GM23338 (cell line): ENCODE results near the gene ABL2. TPM values are rescaled to one million over a fixed set of nuclear protein-coding genes. Genes with fewer than 3 reads are reported as not detected.

ENCODE experiments used
- ATAC-seq: fragments of 200-7000 bp; cut with Tn5 transposase; 3 replicates; pipeline ENCODE4 v1.9.1; 2020
- DNase-seq: peaks from one replicate; pipeline ENCODE4 v3.0.0-alpha.2; 2015; ENCODE audit warnings: low spot score
- H2AFZ ChIP-seq: fragments of 200-600 bp; sonication (generic); 2 replicates; pipeline ENCODE4 v1.8.0; 2016; ENCODE audit warnings: antibody characterized with exemption, mild to moderate bottlenecking, moderate library complexity
- H3F3A ChIP-seq: fragments of 200-600 bp; sonication (generic); replicated peaks from 2 replicates; pipeline ENCODE4 v1.8.0; 2017; ENCODE audit warnings: antibody characterized with exemption, mixed run types, low read depth
- H3K27ac ChIP-seq: fragments of 200-600 bp; sonication (generic); 2 replicates; pipeline ENCODE4 v1.6.1; 2016; ENCODE audit warnings: low read depth
- H3K27me3 ChIP-seq: fragments of 200-600 bp; sonication (generic); 2 replicates; pipeline ENCODE4 v1.8.0; 2016; ENCODE audit warnings: mild to moderate bottlenecking, mixed run types, moderate library complexity; ENCODE audit not compliant: insufficient read depth
- H3K36me3 ChIP-seq: fragments of 200-600 bp; sonication (generic); 2 replicates; pipeline ENCODE4 v1.8.0; 2016; ENCODE audit warnings: mild to moderate bottlenecking; ENCODE audit not compliant: insufficient read depth
- H3K4me1 ChIP-seq: fragments of 200-600 bp; sonication (generic); 2 replicates; pipeline ENCODE4 v1.8.0; 2016; ENCODE audit warnings: mild to moderate bottlenecking, moderate library complexity; ENCODE audit not compliant: insufficient read depth
- H3K4me2 ChIP-seq: fragments of 200-600 bp; sonication (generic); 2 replicates; pipeline ENCODE4 v1.7.1; 2017; ENCODE audit warnings: mixed run types
- H3K4me3 ChIP-seq: fragments of 200-600 bp; sonication (generic); 2 replicates; pipeline ENCODE4 v1.6.1; 2016; ENCODE audit warnings: mixed run types
- H3K79me2 ChIP-seq: fragments of 200-600 bp; sonication (generic); replicated peaks from 2 replicates; pipeline ENCODE4 v1.8.0; 2017; ENCODE audit warnings: mild to moderate bottlenecking; ENCODE audit not compliant: insufficient read depth
- H3K9me2 ChIP-seq: fragments of 200-600 bp; sonication (generic); 2 replicates; pipeline ENCODE4 v1.8.0; 2017; ENCODE audit not compliant: insufficient read depth
- H4K20me1 ChIP-seq: fragments of 200-600 bp; sonication (generic); replicated peaks from 2 replicates; pipeline ENCODE4 v1.8.0; 2017; ENCODE audit warnings: mild to moderate bottlenecking; ENCODE audit not compliant: insufficient read depth
- H3K27ac Mint-ChIP-seq: 2 replicates; pipeline ENCODE4 v1.8.0; 2020; ENCODE audit warnings: inconsistent platforms, mild to moderate bottlenecking, moderate library complexity, mixed read lengths
- H3K27me3 Mint-ChIP-seq: 3 replicates; pipeline ENCODE4 v1.8.0; 2022; ENCODE audit warnings: low read depth, mild to moderate bottlenecking, moderate library complexity, mixed read lengths, inconsistent platforms; ENCODE audit not compliant: insufficient read depth, poor library complexity
- H3K36me3 Mint-ChIP-seq: 3 replicates; pipeline ENCODE4 v1.8.0; 2021; ENCODE audit warnings: low read depth, mild to moderate bottlenecking, inconsistent platforms, moderate library complexity, mixed read lengths
- H3K4me1 Mint-ChIP-seq: 3 replicates; pipeline ENCODE4 v1.8.0; 2020; ENCODE audit warnings: mild to moderate bottlenecking, inconsistent platforms, mixed read lengths
- H3K4me3 Mint-ChIP-seq: 3 replicates; pipeline ENCODE4 v1.8.0; 2021; ENCODE audit warnings: moderate library complexity, mild to moderate bottlenecking, inconsistent platforms, mixed read lengths
- H3K9me3 Mint-ChIP-seq: 3 replicates; pipeline ENCODE4 v1.8.0; 2020; ENCODE audit warnings: moderate library complexity, mild to moderate bottlenecking, inconsistent platforms, mixed read lengths
- CREB1 ChIP-seq: fragments of 250-450 bp; sonication (Bioruptor Pico); IDR thresholded peaks from 2 replicates; pipeline ENCODE4 v1.5.0; 2020; ENCODE audit warnings: low read depth, mild to moderate bottlenecking, moderate library complexity
- EZH2 ChIP-seq: fragments of 200-600 bp; sonication (generic); IDR thresholded peaks from one replicate; pipeline ENCODE4 v1.8.0; 2017; ENCODE audit warnings: antibody characterized with exemption, mild to moderate bottlenecking, low read depth; ENCODE audit not compliant: unreplicated experiment
- EZH2phosphoT487 ChIP-seq: fragments of 200-600 bp; sonication (generic); IDR thresholded peaks from one replicate; pipeline ENCODE4 v1.8.1; 2018; ENCODE audit warnings: antibody characterized with exemption; ENCODE audit not compliant: unreplicated experiment
- JUNB ChIP-seq: IDR thresholded peaks from one replicate; pipeline ENCODE4 v1.6.1; 2016; ENCODE audit warnings: antibody characterized with exemption; ENCODE audit not compliant: unreplicated experiment
- POLR2AphosphoS5 ChIP-seq: IDR thresholded peaks from 2 replicates; pipeline ENCODE4 v1.6.1; 2016; ENCODE audit warnings: antibody characterized with exemption, low read depth
- STAT1 ChIP-seq: IDR thresholded peaks from one replicate; pipeline ENCODE4 v1.6.1; 2016; ENCODE audit warnings: antibody characterized with exemption; ENCODE audit not compliant: unreplicated experiment
- ZNF114 ChIP-seq: fragments of 250-450 bp; sonication (Bioruptor Pico); IDR thresholded peaks from 2 replicates; pipeline ENCODE4 v1.5.0; 2020; ENCODE audit warnings: mild to moderate bottlenecking, moderate library complexity
- ZNF331 ChIP-seq: fragments of 250-450 bp; sonication (Bioruptor Pico); IDR thresholded peaks from 2 replicates; pipeline ENCODE4 v1.5.0; 2020; ENCODE audit warnings: low read depth, mild to moderate bottlenecking, moderate library complexity
- polyA plus RNA-seq: library from polyadenylated mRNA; unstranded; fragments of >200 nt; fragmentation: Nextera tagmentation; extraction: Ambion mirVana; gene quantifications from 2 replicates; pipeline ENCODE4 v1.2.1, GENCODE V29; 2016
- total RNA-seq: library from RNA; depleted of rRNA; stranded (reverse); fragments of >200 nt; shearing (Covaris generic); gene quantifications from 2 replicates; pipeline ENCODE4 v1.2.3, GENCODE V29; 2014
- TF ChIP-seq, protein P1 (sequence below), 2 experiments: fragments of 200-600 bp in 1 of 2; sonication (generic) in 1 of 2; conservative IDR thresholded peaks; 2 replicates each; pipeline versions ENCODE4 v1.5.1 to v1.6.1; 2016 to 2017; ENCODE audit warnings: antibody characterized with exemption in 2 of 2, low read depth in 2 of 2, mild to moderate bottlenecking in 2 of 2, moderate library complexity in 1 of 2
- TF ChIP-seq, protein P2 (sequence below): IDR thresholded peaks from one replicate; pipeline ENCODE4 v1.6.1; 2018; ENCODE audit warnings: antibody characterized with exemption; ENCODE audit not compliant: unreplicated experiment
- TF ChIP-seq, protein P3 (sequence below): IDR thresholded peaks from 2 replicates; pipeline ENCODE4 v1.6.1; 2016; ENCODE audit warnings: antibody characterized with exemption

The ABL2 gene
- total and polyA plus RNA-seq, 2 experiments from 2014 or later: 5.8 to 22.7 TPM

DNA sequence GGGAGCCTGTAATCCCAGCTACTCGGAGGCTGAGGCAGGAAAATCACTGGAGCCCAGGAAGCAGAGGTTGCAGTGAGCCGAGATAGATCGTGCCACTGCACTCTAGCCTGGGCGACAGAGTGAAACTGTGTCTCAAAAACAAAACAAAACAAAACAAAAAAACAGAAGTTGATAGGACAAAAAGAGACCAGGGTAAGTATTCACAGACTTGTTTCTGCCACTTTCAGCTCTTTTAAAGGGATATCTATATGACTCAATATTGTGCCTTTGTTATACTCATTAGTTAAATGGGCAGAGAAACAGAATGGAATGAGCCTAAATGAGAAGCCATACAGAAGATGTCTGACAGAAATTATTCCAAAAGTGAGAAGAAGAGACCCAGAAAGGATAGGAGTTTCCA lies 23.1 kb upstream of the ABL2 start:
- no peak overlapping the region for H3K27ac ChIP-seq
- H3K9me2 ChIP-seq: no peaks in the 10 kb centered on the region
- no peaks in the 10 kb centered on the region for H3F3A ChIP-seq
- no peaks in the 10 kb centered on the region for H3K9me3 Mint-ChIP-seq
- DNase-seq (no peak), ATAC-seq (no peak)
- TF ChIP-seq EZH2phosphoT487: no peak
- TF ChIP-seq POLR2AphosphoS5: no peak
- TF ChIP-seq, protein P1, sequence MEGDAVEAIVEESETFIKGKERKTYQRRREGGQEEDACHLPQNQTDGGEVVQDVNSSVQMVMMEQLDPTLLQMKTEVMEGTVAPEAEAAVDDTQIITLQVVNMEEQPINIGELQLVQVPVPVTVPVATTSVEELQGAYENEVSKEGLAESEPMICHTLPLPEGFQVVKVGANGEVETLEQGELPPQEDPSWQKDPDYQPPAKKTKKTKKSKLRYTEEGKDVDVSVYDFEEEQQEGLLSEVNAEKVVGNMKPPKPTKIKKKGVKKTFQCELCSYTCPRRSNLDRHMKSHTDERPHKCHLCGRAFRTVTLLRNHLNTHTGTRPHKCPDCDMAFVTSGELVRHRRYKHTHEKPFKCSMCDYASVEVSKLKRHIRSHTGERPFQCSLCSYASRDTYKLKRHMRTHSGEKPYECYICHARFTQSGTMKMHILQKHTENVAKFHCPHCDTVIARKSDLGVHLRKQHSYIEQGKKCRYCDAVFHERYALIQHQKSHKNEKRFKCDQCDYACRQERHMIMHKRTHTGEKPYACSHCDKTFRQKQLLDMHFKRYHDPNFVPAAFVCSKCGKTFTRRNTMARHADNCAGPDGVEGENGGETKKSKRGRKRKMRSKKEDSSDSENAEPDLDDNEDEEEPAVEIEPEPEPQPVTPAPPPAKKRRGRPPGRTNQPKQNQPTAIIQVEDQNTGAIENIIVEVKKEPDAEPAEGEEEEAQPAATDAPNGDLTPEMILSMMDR (conservative IDR thresholded peaks at IDR 0.05; ENCODE audit: low read depth in 2 of 2): no peak
- no peak for TF ChIP-seq STAT1
- TF ChIP-seq, protein P2, sequence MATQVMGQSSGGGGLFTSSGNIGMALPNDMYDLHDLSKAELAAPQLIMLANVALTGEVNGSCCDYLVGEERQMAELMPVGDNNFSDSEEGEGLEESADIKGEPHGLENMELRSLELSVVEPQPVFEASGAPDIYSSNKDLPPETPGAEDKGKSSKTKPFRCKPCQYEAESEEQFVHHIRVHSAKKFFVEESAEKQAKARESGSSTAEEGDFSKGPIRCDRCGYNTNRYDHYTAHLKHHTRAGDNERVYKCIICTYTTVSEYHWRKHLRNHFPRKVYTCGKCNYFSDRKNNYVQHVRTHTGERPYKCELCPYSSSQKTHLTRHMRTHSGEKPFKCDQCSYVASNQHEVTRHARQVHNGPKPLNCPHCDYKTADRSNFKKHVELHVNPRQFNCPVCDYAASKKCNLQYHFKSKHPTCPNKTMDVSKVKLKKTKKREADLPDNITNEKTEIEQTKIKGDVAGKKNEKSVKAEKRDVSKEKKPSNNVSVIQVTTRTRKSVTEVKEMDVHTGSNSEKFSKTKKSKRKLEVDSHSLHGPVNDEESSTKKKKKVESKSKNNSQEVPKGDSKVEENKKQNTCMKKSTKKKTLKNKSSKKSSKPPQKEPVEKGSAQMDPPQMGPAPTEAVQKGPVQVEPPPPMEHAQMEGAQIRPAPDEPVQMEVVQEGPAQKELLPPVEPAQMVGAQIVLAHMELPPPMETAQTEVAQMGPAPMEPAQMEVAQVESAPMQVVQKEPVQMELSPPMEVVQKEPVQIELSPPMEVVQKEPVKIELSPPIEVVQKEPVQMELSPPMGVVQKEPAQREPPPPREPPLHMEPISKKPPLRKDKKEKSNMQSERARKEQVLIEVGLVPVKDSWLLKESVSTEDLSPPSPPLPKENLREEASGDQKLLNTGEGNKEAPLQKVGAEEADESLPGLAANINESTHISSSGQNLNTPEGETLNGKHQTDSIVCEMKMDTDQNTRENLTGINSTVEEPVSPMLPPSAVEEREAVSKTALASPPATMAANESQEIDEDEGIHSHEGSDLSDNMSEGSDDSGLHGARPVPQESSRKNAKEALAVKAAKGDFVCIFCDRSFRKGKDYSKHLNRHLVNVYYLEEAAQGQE: no peak
- TF ChIP-seq EZH2: no peak
- TF ChIP-seq ZNF114 (CRISPR knock-in tag): no peak
- no peak for TF ChIP-seq JUNB
- TF ChIP-seq CREB1: no peak
- no peak for TF ChIP-seq ZNF331 (CRISPR knock-in tag)
- TF ChIP-seq, protein P3, sequence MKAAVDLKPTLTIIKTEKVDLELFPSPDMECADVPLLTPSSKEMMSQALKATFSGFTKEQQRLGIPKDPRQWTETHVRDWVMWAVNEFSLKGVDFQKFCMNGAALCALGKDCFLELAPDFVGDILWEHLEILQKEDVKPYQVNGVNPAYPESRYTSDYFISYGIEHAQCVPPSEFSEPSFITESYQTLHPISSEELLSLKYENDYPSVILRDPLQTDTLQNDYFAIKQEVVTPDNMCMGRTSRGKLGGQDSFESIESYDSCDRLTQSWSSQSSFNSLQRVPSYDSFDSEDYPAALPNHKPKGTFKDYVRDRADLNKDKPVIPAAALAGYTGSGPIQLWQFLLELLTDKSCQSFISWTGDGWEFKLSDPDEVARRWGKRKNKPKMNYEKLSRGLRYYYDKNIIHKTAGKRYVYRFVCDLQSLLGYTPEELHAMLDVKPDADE: no peak
- no peaks in the 10 kb centered on the region for H3K79me2 ChIP-seq
- no peak overlapping the region for H3K27ac Mint-ChIP-seq
- H3K27me3 Mint-ChIP-seq: peaks cover 5% of the 10 kb centered on the region
- no peaks in the 10 kb centered on the region for H3K27me3 ChIP-seq
- H3K36me3 ChIP-seq: no peaks in the 10 kb centered on the region
- no peak overlapping the region for H3K4me2 ChIP-seq
- no peak overlapping the region for H2AFZ ChIP-seq
- H4K20me1 ChIP-seq: no peaks in the 10 kb centered on the region
- no peak overlapping the region for H3K4me3 ChIP-seq
- H3K4me1 ChIP-seq: no peaks in the 10 kb centered on the region
- H3K36me3 Mint-ChIP-seq: no peaks in the 10 kb centered on the region
- H3K4me1 Mint-ChIP-seq: no peaks in the 10 kb centered on the region
- no peak overlapping the region for H3K4me3 Mint-ChIP-seq
